ENCODE data around the gene FAAP20. TPM values are rescaled to one million over a fixed set of nuclear protein-coding genes. Genes with fewer than 3 reads are reported as not detected.

FAAP20 gene
- total and polyA plus RNA-seq, 2 donors (not counting 1 experiment from before 2014, with no cell fraction given): 31.2 to 68.1 TPM

- TF ChIP-seq CTCF (IDR thresholded peaks at IDR 0.05): no peak
- TF ChIP-seq EZH2 (IDR thresholded peaks at IDR 0.05; ENCODE audit: borderline replicate concordance, insufficient read depth, low read depth, low read length, poor library complexity, severe bottlenecking): no peak
- Histone ChIP-seq H3K4me3 (ENCODE audit: control extremely low read depth in 1 of 5, extremely low read depth in 1 of 5, insufficient read depth in 1 of 5, low read depth in 2 of 5, low read length in 4 of 5) (no peak overlapping the region), H3K27ac (ENCODE audit: low read length in 2 of 2) (no peak overlapping the region), H4K20me1 (ENCODE audit: control insufficient read depth, insufficient read depth, low read length, poor library complexity, severe bottlenecking) (no peaks in the 10 kb centered on the region), H3K36me3 (replicated peaks in 1 of 2; ENCODE audit: control extremely low read depth in 1 of 2, control insufficient read depth in 1 of 2, extremely low read depth in 1 of 2, insufficient read depth in 2 of 2, low read length in 1 of 2) (peaks cover 0 to 4% of the 10 kb centered on the region in 2 experiments), H3K79me2 (ENCODE audit: control insufficient read depth, insufficient read depth, low read length) (no peaks in the 10 kb centered on the region), H3K27me3 (replicated peaks in 1 of 4; ENCODE audit: control extremely low read depth in 1 of 4, control insufficient read depth in 3 of 4, insufficient read depth in 4 of 4, low read length in 3 of 4) (no peaks in the 10 kb centered on the region), H3K9me3 (ENCODE audit: control extremely low read depth in 1 of 3, control insufficient read depth in 2 of 3, insufficient read depth in 1 of 3, low read length in 2 of 3) (no peaks in the 10 kb centered on the region), H2AFZ (ENCODE audit: insufficient read depth, low read depth, low read length, poor library complexity, severe bottlenecking) (no peak overlapping the region), H3K9ac (ENCODE audit: low read length) (no peak overlapping the region), H3K4me1 (ENCODE audit: control insufficient read depth in 2 of 2, insufficient read depth in 2 of 2, low read length in 2 of 2) (peaks cover 0 to 4% of the 10 kb centered on the region in 2 donors), H3K4me2 (replicated peaks; ENCODE audit: low read depth, low read length, poor library complexity, severe bottlenecking) (no peak overlapping the region)
- H3K4me3 Mint-ChIP-seq: no peak overlapping the region
- H3K27me3 Mint-ChIP-seq: no peaks in the 10 kb centered on the region
- H3K4me1 Mint-ChIP-seq: peaks cover 1% of the 10 kb centered on the region
- CTCF ChIA-PET: no interaction called here
- intact Hi-C loops (cut with micrococcal nuclease): loop anchor here (10.0 kb wide), 1 partner anchor 757 kb away; no protein-coding TSS in a partner anchor
- no peak for ATAC-seq (ENCODE audit: low read depth)
- H3K27ac Mint-ChIP-seq: no peak overlapping the region
- H3K9me3 Mint-ChIP-seq (ENCODE audit: insufficient read depth): no peaks in the 10 kb centered on the region
- no peak for DNase-seq
- POLR2A ChIA-PET: no interaction called here
- 95% methylated on average over 17 of the region's 18 CpGs for WGBS (ENCODE audit: insufficient coverage)
Observed at GRCh38 chr1:2177946-2178538, 16.5 kb downstream of the FAAP20 start.

- Histone ChIP-seq H3K27me3 (replicated peaks in 1 of 4; ENCODE audit: control extremely low read depth in 1 of 4, control insufficient read depth in 3 of 4, insufficient read depth in 4 of 4, low read length in 3 of 4) (no peaks in the 10 kb centered on the region), H3K4me2 (replicated peaks; ENCODE audit: low read depth, low read length, poor library complexity, severe bottlenecking) (no peak overlapping the region), H3K9me3 (ENCODE audit: control extremely low read depth in 1 of 3, control insufficient read depth in 2 of 3, insufficient read depth in 1 of 3, low read length in 2 of 3) (no peaks in the 10 kb centered on the region), H3K9ac (ENCODE audit: low read length) (no peak overlapping the region), H3K36me3 (replicated peaks in 1 of 2; ENCODE audit: control extremely low read depth in 1 of 2, control insufficient read depth in 1 of 2, extremely low read depth in 1 of 2, insufficient read depth in 2 of 2, low read length in 1 of 2) (peaks cover 0 to 4% of the 10 kb centered on the region in 2 experiments), H3K79me2 (ENCODE audit: control insufficient read depth, insufficient read depth, low read length) (no peaks in the 10 kb centered on the region), H2AFZ (ENCODE audit: insufficient read depth, low read depth, low read length, poor library complexity, severe bottlenecking) (no peak overlapping the region), H4K20me1 (ENCODE audit: control insufficient read depth, insufficient read depth, low read length, poor library complexity, severe bottlenecking) (no peaks in the 10 kb centered on the region), H3K27ac (ENCODE audit: low read length in 2 of 2) (no peak overlapping the region), H3K4me3 (ENCODE audit: control extremely low read depth in 1 of 5, extremely low read depth in 1 of 5, insufficient read depth in 1 of 5, low read depth in 2 of 5, low read length in 4 of 5) (no peak overlapping the region), H3K4me1 (ENCODE audit: control insufficient read depth in 2 of 2, insufficient read depth in 2 of 2, low read length in 2 of 2) (peaks cover 0 to 4% of the 10 kb centered on the region in 2 donors)
- Mint-ChIP-seq H3K27ac (no peak overlapping the region), H3K4me3 (no peak overlapping the region), H3K27me3 (no peaks in the 10 kb centered on the region), H3K4me1 (peaks cover 1% of the 10 kb centered on the region), H3K9me3 (ENCODE audit: insufficient read depth) (no peaks in the 10 kb centered on the region)
- CTCF ChIA-PET: no interaction called here
- WGBS (ENCODE audit: insufficient coverage): 98% methylated on average over 21 of the region's 21 CpGs
- TF ChIP-seq EZH2 (IDR thresholded peaks at IDR 0.05; ENCODE audit: borderline replicate concordance, insufficient read depth, low read depth, low read length, poor library complexity, severe bottlenecking): no peak
- no peak for TF ChIP-seq CTCF (IDR thresholded peaks at IDR 0.05)
- POLR2A ChIA-PET: no interaction called here
- intact Hi-C loops (cut with micrococcal nuclease): loop anchor here (10.0 kb wide), 1 partner anchor 757 kb away; no protein-coding TSS in a partner anchor
- DNase-seq (no peak), ATAC-seq (ENCODE audit: low read depth) (no peak)
Observed at GRCh38 chr1:2177541-2177940, 17.0 kb downstream of the FAAP20 start.

Measured in B cell (primary cell).